Liver (tissue), 3 donors: ENCODE results near the gene RNPS1.

ENCODE experiments used
- CTCF ChIP-seq: fragments of 150-350 bp; IDR thresholded peaks from 2 replicates; pipeline ENCODE4 v1.5.1; 2017; ENCODE audit warnings: improper control_type of control experiment, low read depth, low read length; ENCODE audit not compliant: missing input control
- FOXA1 ChIP-seq: IDR thresholded peaks from 2 replicates; pipeline ENCODE4 v1.6.1; 2016; ENCODE audit warnings: antibody characterized with exemption
- MAX ChIP-seq: IDR thresholded peaks from 2 replicates; pipeline ENCODE4 v1.6.1; 2016; ENCODE audit warnings: antibody characterized with exemption
- REST ChIP-seq: IDR thresholded peaks from 2 replicates; pipeline ENCODE4 v1.6.1; 2016; ENCODE audit warnings: antibody characterized with exemption, mild to moderate bottlenecking
- RXRA ChIP-seq, 2 donors: IDR thresholded peaks; 2 replicates each; pipeline ENCODE4 v1.6.1; 2017 to 2018; ENCODE audit warnings: antibody characterized with exemption in 2 of 2, mild to moderate bottlenecking in 1 of 2
- SP1 ChIP-seq: IDR thresholded peaks from 2 replicates; pipeline ENCODE4 v1.6.1; 2018; ENCODE audit warnings: antibody characterized with exemption, mild to moderate bottlenecking
- donor health status: healthy.
- donor health status: healthy.

- TF ChIP-seq RXRA (IDR thresholded peaks at IDR 0.05) (no peak), CTCF (no peak), FOXA1 (no peak), MAX (no peak), REST (no peak), SP1 (no peak)
These were observed 39.6 kb downstream of the RNPS1 start for GRCh38 chr16:2228161-2228824.
